DMS114 treated with DMSO at 0.1 percent for 48 hours (cell line): ENCODE data around the gene SLC6A1.

ENCODE experiments used
- DNase-seq: peaks from one replicate; lab custom pipeline; 2025; ENCODE audit not compliant: unreplicated experiment; lab: John Stamatoyannopoulos, UW

SLC6A1 gene

GRCh38 chr3:11088831-11089230 is 96.3 kb downstream of the SLC6A1 start:
- DNase-seq: no peak
